GM18517 (cell line): ENCODE results near the gene CFAP251.
"Not testable (repeated sequence)": the region's sequence is repeated elsewhere in the genome, so short reads cannot be mapped to it uniquely, and the experiment has no call there.

Source experiments
- ATAC-seq: cut with Tn5 transposase; IDR thresholded peaks from one replicate; pipeline ENCODE4 v1.9.1; 2021; ENCODE audit warnings: mild to moderate bottlenecking, moderate library complexity; ENCODE audit not compliant: unreplicated experiment

Gene CFAP251

DNA sequence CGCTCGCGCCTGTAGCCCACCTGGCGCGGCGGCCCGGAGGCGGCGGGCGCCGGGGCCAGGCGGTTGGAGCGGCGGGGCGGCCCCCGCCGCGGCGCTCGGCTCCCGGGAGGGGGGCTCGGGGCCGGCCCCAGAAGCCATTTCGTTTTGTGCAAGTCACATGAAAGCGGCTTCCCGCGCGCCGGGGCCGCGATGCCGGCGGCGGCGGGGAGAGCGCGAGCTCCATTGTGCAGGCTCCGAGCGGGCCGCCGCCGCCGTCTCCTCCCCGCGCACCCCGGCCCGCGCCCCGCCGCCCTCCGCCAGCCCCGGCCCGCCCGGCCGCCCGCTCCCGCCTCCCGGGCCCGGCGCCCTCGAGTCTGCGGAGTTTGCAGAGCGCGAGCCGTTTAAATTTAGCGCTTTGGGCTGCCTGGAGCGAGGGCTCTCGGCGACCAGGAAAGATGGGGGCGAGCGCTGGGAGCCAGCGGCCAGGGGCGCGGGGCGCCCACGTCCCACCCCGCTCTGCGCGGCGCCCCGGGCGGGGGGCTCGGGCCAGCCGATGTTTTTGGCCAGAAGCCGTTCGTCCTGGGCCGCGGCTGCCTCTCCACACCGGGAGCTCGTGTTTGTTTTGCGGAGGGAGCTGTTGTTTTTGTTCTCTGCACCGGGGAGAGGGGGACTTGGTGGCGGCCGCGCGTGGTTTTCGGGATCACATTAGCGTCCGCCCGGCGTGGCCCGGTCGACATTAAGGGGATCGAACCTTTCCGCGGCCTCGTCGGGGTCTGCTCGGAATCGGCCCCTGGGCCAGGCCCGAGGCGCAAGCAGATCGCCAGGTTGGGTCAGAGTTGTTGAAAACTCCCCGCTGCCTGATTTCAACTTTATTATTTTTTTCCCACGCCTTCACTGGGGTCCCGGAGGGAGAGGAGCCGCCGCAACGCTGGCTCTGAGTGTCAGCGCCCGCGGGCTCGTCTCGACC is 104.3 kb downstream of the CFAP251 start:
- ATAC-seq: no peak

DNA sequence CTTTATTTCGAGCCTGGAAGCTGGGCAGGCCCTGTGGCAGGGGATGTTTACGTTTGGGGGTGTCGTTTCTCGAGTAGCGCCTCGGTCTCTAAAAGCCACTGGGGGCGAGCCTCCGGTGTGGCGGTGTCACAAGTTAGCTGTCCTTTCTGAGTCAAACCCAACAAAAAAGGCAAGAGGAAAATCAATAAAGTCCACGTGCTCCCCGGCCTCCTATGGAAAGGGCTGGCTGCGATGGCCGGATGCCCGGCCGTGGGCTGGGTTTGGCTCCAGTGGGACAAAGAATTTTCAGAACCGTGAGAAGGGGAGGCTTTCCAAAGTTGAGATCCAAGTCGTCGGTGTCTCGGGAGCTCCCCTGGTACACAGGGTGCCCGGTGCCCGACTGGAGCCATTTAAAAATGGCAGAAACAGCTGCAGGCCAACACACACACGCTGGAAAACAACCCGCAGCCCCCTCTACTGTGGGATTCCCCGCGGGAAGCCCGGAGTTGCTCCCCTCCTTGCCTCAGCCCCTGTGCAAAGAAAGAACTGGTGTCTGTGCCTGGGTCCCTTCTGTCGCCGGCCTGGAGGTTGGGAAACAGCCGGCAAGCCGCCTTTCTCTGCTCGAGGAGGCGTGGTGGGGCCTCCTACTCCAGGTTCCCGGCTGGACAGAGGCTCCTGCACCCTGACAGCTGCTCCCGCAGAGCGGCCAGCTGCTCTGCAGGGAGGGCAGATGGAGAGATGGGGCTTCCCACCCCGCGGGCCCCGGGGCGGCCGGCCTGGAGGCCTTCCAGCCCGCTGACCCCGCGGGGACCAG is 105.1 kb downstream of the CFAP251 start:
- ATAC-seq: no peak

DNA sequence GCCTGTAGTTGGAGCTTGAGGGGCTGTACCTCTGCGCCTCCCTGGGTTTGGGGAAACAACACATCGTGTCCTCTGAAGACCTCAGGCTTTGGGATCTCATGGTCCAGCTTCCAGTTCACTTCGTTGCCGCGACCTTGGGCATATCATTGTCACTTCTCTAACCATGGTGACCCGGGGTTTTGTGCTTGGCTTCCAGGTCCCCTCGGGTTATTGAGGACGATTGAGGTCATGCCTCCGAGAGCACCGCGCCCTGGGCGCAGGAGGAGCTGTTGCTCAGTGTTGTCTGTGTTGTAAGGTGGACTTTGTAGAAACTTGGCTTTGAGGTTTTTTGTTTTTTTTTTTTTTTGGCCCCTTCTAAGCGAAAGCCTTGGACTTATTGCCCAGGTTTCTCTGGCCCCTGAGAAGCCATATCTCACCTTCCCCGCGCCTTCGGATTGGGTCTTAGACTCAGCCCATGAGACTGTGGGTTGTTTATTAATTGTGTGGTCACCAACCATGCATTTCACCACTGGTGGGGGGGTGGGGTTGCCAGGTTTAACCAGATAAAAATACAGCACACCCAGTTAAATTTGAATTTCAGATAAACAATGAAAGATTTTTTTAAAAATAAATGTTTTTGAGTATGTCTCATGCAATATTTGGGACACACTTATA is 105.9 kb downstream of the CFAP251 start:
- no peak for ATAC-seq

DNA sequence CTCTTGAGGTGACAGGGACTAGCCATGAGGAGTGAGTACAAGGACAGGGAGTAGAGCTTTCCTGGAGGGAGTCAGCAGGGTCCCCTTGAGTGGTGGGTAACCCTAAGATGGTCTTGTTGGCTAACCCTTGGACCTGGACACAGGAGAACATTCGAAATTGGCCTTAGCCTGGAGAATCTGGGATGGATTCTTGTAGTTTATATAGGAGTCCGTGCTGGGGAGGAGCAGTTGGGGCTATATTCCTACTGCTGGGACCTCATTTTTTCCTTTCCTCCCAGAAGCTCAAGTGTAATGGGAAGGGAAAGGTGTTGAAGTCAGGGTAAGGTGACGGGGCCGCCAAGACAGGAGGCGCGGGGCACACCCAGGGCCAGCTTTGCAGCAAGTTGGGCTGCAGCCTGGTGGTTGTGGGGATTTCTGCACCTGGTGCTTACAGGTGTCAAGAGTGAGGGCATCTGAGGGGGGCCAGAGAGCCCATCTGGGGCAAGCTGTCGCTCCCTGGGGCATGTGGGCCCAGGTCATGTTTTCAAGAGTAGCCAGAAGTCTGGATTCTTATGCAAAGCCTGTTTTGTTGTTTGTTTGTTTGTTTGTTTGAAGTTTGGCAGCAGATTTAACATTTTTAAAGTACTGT is 108.4 kb downstream of the CFAP251 start:
- no peak for ATAC-seq

DNA sequence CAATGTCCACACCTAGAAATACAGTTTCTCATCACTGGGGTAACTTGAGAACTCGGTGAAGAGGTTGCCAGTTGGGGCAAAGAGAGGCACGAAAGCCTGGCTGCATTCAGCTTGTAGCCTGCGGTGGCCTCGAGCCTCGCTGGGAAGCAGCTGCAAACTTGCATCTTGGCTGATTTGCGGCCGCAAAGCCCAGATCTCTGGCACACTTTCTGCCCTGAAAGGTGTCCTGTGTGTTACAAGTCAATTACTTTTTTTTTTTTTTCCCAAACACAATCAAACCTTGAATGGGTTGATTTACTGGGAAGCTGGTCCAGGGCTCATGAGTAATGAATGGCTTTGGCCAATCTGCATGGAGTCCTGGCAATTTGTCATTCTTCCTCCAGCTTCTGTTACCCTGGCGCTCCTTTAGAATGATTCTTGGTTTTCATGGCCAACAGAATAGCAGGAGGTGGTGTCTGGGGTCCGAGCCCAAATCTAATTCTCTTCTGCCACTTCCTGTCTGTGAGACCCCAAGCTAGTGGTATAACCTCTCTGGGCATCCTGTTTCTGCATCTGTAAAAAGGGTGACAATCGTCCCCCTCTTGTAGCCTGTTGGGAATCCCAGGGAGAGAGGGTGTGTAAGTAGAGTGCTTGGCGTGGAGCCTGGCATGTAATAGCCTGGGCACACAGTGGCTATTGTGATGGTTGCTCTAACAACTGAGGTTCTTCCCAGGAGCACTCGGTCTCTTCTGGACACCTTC is 109.9 kb downstream of the CFAP251 start:
- no peak for ATAC-seq

DNA sequence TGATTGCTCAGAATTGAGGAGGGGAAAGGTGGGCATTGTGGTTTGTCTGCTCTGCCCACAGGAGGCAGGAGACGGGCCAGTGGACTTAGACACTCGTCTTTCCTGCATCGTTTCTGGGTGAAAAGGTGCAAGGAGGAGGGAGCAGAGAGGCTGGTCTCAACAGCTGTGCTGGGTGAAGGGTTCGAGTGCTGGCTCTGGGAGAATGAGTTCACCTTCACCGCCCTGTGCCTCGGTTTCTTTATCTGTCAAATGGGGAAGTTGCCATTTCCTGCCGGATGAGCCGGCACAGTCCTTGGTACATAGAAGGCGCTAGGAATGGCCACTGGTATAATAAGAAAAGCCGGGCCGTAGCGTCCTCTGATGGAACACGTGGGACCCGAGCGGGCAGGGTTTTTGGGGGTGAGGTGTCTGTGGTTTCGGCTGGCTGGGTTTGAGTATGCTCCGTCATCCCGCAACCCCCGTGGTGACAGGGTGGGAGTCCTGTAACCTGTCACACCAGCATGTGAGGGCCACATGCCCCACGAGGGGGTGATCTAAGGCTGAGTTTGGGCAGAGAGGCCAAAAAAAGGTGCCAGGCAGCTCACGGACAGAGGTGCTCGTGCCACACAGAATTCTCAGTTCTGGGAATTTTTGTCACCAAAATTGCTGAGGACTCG is 110.6 kb downstream of the CFAP251 start:
- no peak for ATAC-seq

DNA sequence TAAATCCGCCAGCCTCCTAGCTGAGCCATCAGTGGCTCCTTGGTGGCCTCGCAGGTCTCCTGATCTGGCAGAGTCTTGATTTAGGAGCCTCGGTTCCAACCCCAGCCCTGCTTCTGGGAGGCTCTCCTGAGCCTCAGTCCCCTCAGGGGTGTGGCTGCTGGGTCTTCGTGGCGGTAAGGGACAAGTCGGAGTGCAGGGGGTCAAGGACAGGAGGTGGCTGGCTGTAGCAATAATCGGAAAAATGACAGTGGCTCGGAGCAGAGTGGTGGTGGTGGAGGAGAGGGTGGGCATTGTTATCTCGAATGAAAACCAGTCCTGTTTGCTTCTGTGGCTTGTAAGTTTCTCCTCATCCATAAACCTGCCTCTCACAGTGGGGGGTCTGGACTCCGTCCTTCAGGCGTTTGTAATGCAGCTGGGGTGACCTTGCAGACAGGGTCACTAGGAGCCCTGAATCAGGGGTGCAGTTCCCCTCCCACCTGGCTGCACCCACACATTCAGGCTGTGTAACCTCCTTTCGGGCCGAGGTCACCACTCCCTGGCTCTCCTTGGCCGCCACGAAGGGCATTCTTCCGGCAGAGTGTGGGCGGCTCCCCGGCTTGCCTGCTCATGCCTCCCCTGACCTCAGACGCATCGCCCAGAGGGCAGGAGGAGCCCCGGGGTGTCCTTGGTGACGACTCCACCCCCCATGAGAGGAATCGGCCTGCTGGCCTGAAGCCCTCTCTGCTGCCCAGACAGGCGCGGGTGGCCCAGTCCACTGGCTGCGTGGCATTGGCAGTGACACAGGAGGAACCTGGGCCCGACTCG is 111.4 kb downstream of the CFAP251 start:
- ATAC-seq: no peak

DNA sequence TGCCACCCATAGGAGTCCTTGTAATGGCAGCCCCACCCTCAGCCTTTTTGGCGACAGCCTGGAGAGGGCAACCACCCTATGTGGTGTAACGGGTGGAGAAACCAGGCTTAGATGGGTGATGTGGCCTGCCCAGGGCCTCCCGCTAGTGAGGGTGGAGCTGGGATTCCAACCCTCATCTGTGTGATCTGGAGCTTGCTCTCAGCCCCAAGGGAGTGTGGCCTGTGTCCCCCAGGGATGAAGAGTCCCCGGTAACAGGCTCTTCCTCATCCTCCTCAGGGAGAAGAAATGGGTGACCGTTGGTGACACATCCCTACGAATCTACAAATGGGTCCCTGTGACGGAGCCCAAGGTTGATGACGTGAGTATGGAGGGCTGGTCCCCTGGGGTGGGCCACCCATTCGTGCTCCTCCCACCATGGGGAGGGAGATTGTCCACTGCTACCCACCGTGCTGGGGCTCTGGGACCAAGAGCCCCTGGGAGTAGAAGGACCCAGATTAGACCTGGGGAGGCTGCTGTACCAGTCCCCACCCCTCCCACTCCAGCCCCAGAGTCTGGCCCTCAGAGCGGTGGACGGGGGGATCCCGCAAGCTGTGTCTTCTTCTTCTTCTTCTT is 112.1 kb downstream of the CFAP251 start:
- no peak for ATAC-seq

DNA sequence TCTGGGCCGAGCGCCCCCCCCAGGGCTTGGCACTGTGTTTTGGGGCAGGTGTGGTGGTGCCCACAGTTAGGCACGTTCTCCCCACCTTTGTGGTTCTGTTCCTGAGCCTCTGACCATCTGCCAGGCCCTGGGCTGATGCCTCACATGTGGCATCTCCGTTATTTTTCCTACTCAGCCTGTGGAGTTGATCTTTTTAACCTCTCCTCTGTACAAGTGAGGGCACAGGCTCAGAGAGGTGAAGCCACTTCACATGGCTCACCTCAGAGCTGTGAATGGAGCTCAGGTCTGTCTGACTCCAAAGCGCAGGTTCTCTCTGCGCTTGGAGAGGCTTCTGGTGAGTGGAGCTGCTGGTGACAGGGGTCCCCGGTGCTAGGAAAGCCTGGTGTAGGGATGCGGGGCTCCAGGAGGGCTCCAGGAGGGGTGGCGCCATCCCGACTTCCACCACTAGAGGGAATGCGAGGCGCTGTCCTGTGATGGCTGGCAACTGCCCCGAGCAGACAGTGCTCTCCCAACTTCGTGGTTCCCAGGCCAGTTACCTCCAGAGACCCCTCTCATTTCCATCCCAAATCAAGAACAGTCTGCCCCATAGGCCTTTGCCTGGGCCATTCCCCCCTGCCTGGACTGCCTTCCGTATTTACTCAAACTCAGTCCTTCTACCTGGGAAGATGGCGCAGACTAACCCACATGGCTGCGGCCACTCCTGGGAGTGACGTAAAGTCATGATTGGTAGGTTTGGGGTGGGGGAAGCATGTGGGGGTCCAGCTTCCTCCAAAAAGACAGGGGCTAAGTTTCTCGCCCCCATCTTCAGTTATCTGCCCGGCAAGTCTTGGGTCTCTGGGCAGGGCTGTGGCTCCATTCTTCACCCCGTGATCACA is 113.2 kb downstream of the CFAP251 start:
- no peak for ATAC-seq

DNA sequence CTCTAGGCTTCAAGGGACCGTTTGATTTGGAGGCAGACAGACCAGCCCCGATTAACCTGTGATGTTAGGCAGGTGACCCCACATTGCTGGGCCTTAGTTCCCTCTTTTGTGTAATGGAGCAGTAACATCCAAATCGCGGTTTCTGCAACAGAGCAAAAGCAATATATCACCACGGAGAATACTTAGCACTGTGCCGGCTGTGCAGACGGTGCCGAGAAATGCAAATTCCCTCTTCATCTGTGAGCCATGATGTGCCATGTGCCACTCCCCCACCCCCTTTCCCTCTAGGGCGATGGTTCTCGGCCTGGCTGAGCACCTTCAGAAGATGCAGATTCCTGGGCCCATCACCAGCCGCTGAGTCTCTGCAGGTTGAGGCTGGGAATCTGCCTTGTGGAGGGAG is 114.2 kb downstream of the CFAP251 start:
- ATAC-seq: no peak

DNA sequence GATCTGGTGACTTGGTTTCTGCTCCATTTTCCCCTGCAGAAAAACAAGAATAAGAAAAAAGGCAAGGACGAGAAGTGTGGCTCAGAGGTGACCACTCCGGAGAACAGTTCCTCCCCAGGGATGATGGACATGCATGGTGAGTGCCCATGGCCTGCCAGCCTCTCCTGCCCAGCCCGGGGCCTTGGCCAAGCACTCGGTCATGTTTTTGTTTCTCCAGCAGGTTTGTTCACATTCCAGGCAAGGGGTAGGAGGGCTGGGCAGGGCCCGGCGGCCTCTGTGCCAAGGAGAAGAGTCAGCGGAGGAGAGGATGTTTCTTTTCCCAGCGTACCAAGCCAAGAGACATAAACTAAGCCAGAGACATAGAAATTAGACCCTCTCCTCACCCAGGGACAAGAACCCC is 116.9 kb downstream of the CFAP251 start:
- no peak for ATAC-seq

DNA sequence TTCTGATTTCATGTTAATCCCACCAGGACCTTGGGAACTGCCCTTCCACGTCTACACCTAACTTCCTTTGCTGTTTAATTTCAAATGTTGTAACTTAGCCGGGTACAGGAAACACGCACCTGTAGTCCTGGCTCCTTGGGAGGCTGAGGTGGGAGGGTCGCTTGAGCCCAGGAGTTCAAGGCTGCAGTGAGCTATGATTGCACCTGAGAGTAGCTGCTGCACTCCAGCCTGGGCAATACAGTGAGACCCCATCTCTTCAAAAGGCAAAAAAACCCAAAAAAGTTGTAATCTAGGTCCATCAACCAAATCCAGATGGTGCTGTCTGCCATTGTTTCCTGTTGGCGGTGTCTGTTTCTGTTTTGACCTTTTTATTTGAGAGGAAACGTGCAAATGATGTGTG is 117.8 kb downstream of the CFAP251 start:
- no peak for ATAC-seq

DNA sequence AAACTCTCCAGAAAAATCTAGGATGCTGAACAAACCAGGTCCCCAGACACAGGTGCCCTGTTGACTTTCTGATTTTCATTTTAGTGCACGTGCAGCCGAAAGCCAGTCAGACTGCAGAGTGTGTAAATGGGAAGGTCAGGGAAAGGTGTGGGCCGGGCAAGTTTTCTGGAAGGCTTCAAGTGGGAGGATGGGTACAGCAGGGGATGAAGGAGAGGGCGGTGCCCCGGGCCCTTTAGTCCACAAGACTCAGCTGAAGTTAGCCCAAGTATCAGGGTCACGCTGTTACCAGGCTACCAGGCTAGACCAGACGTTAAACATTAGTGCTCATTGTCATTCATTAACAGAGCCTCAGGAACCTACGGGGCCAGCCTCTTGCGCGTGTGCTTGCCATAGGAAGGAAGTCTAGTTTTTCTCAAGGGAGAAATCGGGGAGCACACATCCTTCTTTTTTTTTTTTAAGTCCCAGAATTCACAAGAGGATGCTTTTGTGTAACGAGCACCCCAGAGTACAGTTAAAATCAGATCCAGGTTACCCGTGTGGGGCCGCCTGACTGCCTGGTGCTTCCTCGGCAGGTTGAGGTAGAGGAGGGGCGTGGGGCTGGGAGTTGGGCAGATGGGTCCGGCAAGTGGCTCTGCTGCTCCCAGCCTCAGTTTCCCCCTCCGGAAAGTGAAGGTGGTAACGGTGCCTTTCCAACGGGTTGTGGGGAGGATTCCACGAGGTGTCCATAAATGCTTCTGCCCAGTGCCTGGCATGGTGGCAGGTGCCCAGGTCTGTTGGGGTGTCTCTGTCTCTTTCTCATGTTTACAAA is 122.4 kb downstream of the CFAP251 start:
- ATAC-seq: no peak

DNA sequence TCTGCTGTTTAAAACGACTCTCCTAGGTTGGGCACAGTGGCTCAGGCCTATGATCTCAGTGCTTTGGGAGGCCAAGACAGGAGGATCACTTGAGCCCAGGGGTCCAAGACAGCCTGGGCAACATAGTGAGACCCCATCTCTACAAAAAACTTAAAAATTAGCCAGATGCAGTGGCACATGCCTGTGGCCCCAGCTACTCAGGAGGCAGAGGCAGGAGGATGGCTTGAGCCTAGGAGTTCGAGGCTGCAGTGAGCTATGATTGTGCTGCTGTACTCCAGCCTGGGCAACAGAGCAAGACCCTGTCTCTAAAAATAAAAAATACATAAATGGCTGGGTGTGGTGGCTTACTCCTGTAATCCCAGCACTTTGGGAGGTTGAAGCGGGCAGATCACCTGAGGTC is 123.1 kb downstream of the CFAP251 start:
- not testable (repeated sequence) for ATAC-seq

DNA sequence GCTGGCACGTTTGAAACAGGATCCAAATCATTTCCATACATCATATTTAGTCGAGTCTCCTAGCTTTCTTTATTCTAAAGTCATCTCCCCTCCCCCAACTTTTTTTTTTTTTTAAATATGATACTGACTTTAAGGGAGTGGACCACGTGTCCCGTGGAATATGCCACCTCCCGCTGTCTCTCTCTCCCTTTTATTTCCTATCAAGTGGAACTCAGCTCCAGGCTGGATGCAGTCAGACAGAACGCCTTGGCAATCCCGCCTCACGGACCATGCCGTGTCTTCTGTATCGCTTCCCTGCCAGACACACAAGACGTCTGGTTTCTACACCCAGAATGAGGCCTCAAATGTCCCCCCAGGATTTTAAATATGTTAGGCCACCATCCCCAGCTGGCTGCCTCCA is 124.5 kb downstream of the CFAP251 start:
- ATAC-seq: no peak

DNA sequence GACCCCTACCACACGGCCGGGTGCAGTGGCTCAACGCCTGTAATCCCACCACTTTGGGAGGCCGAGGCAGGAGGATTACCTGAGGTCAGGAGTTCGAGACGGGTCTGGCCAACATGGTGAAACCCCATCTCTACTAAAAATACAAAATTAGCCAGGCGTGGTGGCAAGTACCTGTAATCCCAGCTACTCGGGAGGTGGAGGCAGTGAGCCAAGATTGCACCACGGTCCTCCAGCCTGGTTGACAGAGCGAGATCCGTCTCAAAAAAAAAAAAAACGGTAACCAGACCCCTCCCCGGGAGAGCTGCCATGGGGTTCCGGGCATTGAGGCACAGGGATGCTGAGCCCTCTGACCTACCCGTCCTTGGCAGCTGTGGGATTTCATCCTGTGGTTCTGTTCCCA is 125.1 kb downstream of the CFAP251 start:
- no peak for ATAC-seq

DNA sequence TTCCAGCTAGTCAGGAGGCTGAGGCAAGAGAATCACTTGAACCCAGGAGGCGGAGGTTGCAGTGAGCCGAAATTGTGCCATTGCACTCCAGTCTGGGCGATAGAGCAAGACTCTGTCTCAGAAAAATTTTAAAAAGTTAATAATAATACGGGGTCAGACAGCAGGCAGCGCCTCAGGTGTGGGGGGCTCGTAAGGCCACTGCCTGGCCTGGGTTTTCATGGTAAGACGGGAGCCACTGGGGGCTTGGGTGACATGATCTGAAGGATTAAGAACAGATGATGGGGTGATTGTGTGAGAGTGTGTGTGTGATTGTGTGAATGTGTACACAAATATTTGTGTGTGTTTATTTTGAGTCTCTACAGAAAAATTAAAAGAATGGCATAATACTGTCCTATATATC is 126.9 kb downstream of the CFAP251 start:
- ATAC-seq: no peak
